Gastrocnemius medialis (tissue), 4 donors: ENCODE results near the gene KCNK15. TPM values are rescaled to one million over a fixed set of nuclear protein-coding genes. Genes with fewer than 3 reads are reported as not detected.

Experiments
- ATAC-seq, 2 donors: fragments of 150-250 bp; one replicate each; pipeline ENCODE4 v1.9.1; 2016
- DNase-seq, 2 donors: peaks; one replicate each; pipeline ENCODE4 v3.0.0-alpha.2; 2019
- H3K27ac ChIP-seq, 4 donors: fragments of 200-600 bp; sonication (generic); 1 replicate in 1 of 4; 2 replicates in 3 of 4; pipeline ENCODE4 v1.5.1; 2016 to 2018; ENCODE audit warnings: mild to moderate bottlenecking in 2 of 4, moderate library complexity in 1 of 4
- H3K27me3 ChIP-seq, 3 donors: fragments of 200-600 bp; sonication (generic) in 2 of 3; 1 replicate in 1 of 3; 2 replicates in 2 of 3; pipeline versions ENCODE4 v1.5.1 to v1.6.0; 2016 to 2019; ENCODE audit warnings: mild to moderate bottlenecking in 1 of 3, moderate library complexity in 1 of 3
- H3K36me3 ChIP-seq, 2 donors: fragments of 200-600 bp; sonication (generic) in 1 of 2; one replicate each; pipeline ENCODE4 v1.5.1; 2017 to 2018
- H3K4me1 ChIP-seq, 2 donors: fragments of 200-600 bp; sonication (generic) in 1 of 2; one replicate each; pipeline ENCODE4 v1.5.1; 2016 to 2017; ENCODE audit warnings: mild to moderate bottlenecking in 2 of 2
- H3K4me3 ChIP-seq, 4 donors: fragments of 200-600 bp; sonication (generic) in 3 of 4; 1 replicate in 1 of 4; 2 replicates in 3 of 4; pipeline ENCODE4 v1.5.1; 2016 to 2019; ENCODE audit warnings: mild to moderate bottlenecking in 2 of 4
- H3K9me3 ChIP-seq, 3 donors: fragments of 200-600 bp; sonication (generic) in 2 of 3; 1 replicate in 1 of 3; 2 replicates in 2 of 3; pipeline ENCODE4 v1.5.1; 2016 to 2019
- POLR2A ChIP-seq, 2 donors: fragments of 450-650 bp; IDR thresholded peaks; one replicate each; pipeline ENCODE4 v1.6.1; 2017; ENCODE audit warnings: antibody characterized with exemption in 2 of 2, mild to moderate bottlenecking in 2 of 2, moderate library complexity in 2 of 2
- in situ Hi-C, 4 donors: fragments of 200-750 bp; cut with MboI; loops; one replicate each; pipeline versions ENCODE4 v1.15.0 to v1.8.0; 2017; ENCODE audit warnings: low sequenced_read_pairs in 4 of 4
- intact Hi-C: fragments of 100-400 bp; cut with DNase I; formaldehyde crosslinking; loops from one replicate; pipeline ENCODE4 v1.15.1; 2023; ENCODE audit warnings: low total_unique reads
- total RNA-seq, 4 donors: library from RNA; depleted of rRNA; stranded (reverse); fragments of >200 nt; gene quantifications; one replicate each; pipeline versions ENCODE4 v1.1.0 to v1.2.3, GENCODE V29; 2016
- TF ChIP-seq, protein P1 (sequence below), 5 experiments: fragments of 450-650 bp in 3 of 5; fragments of 200-600 bp in 2 of 5; sonication (generic) in 2 of 5; IDR thresholded peaks in 4 of 5; conservative IDR thresholded peaks in 1 of 5; 1 replicate in 4 of 5; 2 replicates in 1 of 5; pipeline ENCODE4 v1.5.1; 2016 to 2019; ENCODE audit warnings: antibody characterized with exemption in 5 of 5, mild to moderate bottlenecking in 3 of 5, moderate library complexity in 3 of 5

KCNK15 gene
- total RNA-seq, 4 donors from 2014 or later: 0.20 TPM; not detected in 3

DNA sequence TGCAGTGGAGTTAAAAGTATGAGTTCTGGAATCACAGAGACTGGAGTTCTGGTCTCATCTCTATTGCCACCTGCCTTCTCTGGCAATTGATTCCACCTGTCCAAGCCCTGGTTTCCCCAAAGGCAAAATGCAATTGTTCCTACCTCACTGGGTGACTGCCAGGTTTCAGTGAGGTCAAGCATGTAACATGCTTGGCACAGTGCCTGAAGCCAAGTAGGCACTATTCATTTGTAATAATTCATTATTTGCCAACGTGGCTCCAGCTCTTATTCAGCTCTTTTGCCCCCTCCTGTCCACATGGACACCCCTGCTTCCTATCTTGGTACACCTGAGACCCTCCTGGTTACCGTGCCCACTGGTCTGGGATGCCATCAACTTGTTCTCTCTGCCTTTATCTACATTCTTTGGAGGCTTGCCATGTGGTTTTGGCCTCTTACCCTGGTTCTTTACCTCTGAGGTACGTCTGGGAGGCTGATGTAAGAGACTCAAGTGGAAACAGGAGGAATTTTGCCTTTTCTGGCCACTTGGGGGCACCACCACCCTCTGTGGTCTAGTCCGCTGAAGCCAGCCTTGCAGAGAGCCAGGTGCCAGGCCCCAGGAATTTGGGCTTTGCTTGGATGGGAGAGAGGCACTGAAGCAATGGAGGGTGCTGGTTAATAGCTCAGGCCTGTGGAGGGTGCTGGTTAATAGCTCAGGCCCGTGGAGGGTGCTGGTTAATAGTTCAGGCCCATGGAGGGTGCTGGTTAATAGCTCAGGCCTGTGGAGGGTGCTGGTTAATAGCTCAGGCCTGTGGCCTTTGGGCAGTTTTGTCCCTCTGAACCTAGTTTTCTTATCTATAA, 1.7 kb downstream of the KCNK15 start:
- intact Hi-C loops: loop anchor here (1.0 kb wide), 2 partner anchors 64 to 120 kb away; no protein-coding TSS in a partner anchor

DNA sequence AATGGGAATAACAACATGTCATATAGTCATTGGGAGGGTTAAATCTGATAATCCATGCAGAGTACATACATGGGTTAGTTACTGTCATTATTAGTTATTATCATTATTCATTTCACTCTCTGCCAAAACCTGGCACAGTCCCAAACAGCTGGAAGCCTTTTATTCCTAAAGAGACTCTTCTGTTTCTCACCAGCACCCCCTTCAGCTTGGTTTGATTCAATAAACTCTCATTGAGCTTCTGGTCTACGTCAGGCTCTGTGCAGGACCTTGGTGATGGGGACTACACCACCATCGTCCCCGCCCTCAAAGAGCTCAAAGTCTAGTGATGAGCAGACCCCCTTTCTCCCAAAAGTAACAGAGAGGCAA, 2.3 kb downstream of the KCNK15 start:
- no peak for ATAC-seq
- no peak for DNase-seq
- Histone ChIP-seq H3K27me3 (peaks cover 10 to 13% (median 12%) of the 10 kb centered on the region in 3 donors), H3K27ac (no peak overlapping the region), H3K4me3 (no peak overlapping the region), H3K4me1 (peaks cover 0 to 10% of the 10 kb centered on the region in 2 donors), H3K36me3 (no peaks in the 10 kb centered on the region), H3K9me3 (no peaks in the 10 kb centered on the region)
- intact Hi-C loops (no loop called here), in situ Hi-C loops (loop anchor here (10.0 to 25.0 kb wide), 3 partner anchors 117 to 536 kb away; partner anchors contain the start of gene OSER1 (in 2 of the 4))
- TF ChIP-seq, protein P1, sequence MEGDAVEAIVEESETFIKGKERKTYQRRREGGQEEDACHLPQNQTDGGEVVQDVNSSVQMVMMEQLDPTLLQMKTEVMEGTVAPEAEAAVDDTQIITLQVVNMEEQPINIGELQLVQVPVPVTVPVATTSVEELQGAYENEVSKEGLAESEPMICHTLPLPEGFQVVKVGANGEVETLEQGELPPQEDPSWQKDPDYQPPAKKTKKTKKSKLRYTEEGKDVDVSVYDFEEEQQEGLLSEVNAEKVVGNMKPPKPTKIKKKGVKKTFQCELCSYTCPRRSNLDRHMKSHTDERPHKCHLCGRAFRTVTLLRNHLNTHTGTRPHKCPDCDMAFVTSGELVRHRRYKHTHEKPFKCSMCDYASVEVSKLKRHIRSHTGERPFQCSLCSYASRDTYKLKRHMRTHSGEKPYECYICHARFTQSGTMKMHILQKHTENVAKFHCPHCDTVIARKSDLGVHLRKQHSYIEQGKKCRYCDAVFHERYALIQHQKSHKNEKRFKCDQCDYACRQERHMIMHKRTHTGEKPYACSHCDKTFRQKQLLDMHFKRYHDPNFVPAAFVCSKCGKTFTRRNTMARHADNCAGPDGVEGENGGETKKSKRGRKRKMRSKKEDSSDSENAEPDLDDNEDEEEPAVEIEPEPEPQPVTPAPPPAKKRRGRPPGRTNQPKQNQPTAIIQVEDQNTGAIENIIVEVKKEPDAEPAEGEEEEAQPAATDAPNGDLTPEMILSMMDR (IDR thresholded peaks at IDR 0.05 in 4 of 5, conservative IDR thresholded peaks at IDR 0.05 in 1 of 5): no peak
- no peak for TF ChIP-seq POLR2A (IDR thresholded peaks at IDR 0.05)

More for the DNA sequence above, 1.7 kb downstream of the KCNK15 start:
- Histone ChIP-seq H3K27me3 (peaks cover 10 to 13% (median 12%) of the 10 kb centered on the region in 3 donors), H3K27ac (no peak overlapping the region), H3K9me3 (no peaks in the 10 kb centered on the region), H3K4me3 (no peak overlapping the region), H3K36me3 (no peaks in the 10 kb centered on the region), H3K4me1 (peaks cover 0 to 10% of the 10 kb centered on the region in 2 donors)
- in situ Hi-C loops: loop anchor here (10.0 to 25.0 kb wide), 3 partner anchors 117 to 535 kb away; partner anchors contain the start of gene OSER1 (in 2 of the 4)
- DNase-seq (peak; percentile 28 to 63), ATAC-seq (peak; percentile 50 to 57)
- TF ChIP-seq, protein P1 (IDR thresholded peaks at IDR 0.05 in 4 of 5, conservative IDR thresholded peaks at IDR 0.05 in 1 of 5): peak; percentile 58 to 73 (median 61)
- no peak for TF ChIP-seq POLR2A (IDR thresholded peaks at IDR 0.05)

DNA sequence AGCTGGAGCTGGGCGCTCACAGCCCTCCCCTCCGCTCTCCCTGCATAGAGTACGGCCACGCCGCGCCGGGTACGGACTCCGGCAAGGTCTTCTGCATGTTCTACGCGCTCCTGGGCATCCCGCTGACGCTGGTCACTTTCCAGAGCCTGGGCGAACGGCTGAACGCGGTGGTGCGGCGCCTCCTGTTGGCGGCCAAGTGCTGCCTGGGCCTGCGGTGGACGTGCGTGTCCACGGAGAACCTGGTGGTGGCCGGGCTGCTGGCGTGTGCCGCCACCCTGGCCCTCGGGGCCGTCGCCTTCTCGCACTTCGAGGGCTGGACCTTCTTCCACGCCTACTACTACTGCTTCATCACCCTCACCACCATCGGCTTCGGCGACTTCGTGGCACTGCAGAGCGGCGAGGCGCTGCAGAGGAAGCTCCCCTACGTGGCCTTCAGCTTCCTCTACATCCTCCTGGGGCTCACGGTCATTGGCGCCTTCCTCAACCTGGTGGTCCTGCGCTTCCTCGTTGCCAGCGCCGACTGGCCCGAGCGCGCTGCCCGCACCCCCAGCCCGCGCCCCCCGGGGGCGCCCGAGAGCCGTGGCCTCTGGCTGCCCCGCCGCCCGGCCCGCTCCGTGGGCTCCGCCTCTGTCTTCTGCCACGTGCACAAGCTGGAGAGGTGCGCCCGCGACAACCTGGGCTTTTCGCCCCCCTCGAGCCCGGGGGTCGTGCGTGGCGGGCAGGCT, 4.6 kb downstream of the KCNK15 start:
- Histone ChIP-seq H3K36me3 (no peaks in the 10 kb centered on the region), H3K27ac (no peak overlapping the region), H3K27me3 (peaks cover 10 to 13% (median 12%) of the 10 kb centered on the region in 3 donors), H3K4me1 (peaks cover 0 to 10% of the 10 kb centered on the region in 2 donors), H3K9me3 (no peaks in the 10 kb centered on the region), H3K4me3 (peak overlapping the region in 1 of 4 donors; percentile 10)
- TF ChIP-seq, protein P1 (IDR thresholded peaks at IDR 0.05 in 4 of 5, conservative IDR thresholded peaks at IDR 0.05 in 1 of 5): peak in 3 of 5 experiments; percentile 28 to 51 (median 49)
- no peak for TF ChIP-seq POLR2A (IDR thresholded peaks at IDR 0.05)
- intact Hi-C loops: no loop called here
- no peak for DNase-seq
- in situ Hi-C loops: no loop called here
- no peak for ATAC-seq

DNA sequence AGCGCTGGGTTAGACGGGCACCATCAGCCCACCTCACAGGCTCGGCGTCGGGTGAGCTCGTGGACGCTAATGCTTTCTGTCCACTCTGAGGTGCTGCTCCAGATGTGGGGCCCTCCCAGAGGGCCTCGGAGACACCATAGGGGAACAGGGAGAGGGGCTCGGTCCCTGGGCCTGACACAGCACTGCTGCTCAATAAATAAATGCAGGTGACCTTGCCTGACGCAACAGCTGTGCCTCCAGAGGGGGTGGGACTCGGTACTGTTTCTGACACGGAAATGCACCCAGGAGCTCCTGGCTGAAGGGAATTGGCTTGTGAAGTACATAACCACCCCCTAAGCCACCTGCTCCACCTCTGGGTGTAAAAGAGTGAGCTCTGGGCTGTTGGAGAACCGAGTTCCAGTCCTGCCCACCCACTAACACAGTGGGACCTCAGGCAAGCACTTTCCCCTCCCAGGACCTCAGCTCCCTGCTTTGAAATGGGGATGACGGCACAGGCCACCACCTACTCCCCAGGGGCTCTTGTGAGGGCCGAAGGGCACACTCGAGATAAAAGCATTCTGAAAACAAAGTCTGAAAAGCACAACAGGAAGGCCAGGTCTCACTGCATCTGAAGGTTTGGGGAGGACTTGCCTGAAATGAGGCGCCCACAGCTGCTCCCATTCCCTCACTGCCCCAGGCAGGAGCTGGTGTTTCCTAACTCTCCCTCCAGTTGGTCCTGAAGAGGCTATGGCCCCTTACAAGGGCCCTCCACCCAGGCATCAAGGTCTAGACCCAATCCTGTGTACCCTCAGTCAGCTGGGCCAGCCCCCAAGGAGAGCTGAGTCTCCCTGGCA, 6.7 kb downstream of the KCNK15 start:
- in situ Hi-C loops: no loop called here
- no peak for DNase-seq
- Histone ChIP-seq H3K4me3 (no peak overlapping the region), H3K4me1 (no peaks in the 10 kb centered on the region), H3K27me3 (peaks cover 0 to 5% (median 0%) of the 10 kb centered on the region in 3 donors), H3K9me3 (no peaks in the 10 kb centered on the region), H3K36me3 (no peaks in the 10 kb centered on the region), H3K27ac (no peak overlapping the region)
- intact Hi-C loops: no loop called here
- TF ChIP-seq POLR2A (IDR thresholded peaks at IDR 0.05): no peak
- TF ChIP-seq, protein P1 (IDR thresholded peaks at IDR 0.05 in 4 of 5, conservative IDR thresholded peaks at IDR 0.05 in 1 of 5): no peak
- ATAC-seq: no peak
